GM12872 (cell line): ENCODE data around the gene CLEC2D.

Experiments
- CTCF ChIP-seq: IDR thresholded peaks from 3 replicates; pipeline ENCODE4 v1.5.1; 2011; ENCODE audit warnings: low read depth, mild to moderate bottlenecking, low read length, moderate library complexity; ENCODE audit not compliant: insufficient read depth

Gene CLEC2D

GRCh38 chr12:9687228-9687627 is 17.7 kb downstream of the CLEC2D start:
- no peak for TF ChIP-seq CTCF

- no peak for TF ChIP-seq CTCF
Measured at GRCh38 chr12:9692909-9693308, 23.4 kb downstream of the CLEC2D start.

GRCh38 chr12:9694241-9694640 is 24.7 kb downstream of the CLEC2D start:
- no peak for TF ChIP-seq CTCF

GRCh38 chr12:9697619-9698018 is 28.1 kb downstream of the CLEC2D start:
- TF ChIP-seq CTCF = no peak

- TF ChIP-seq CTCF = no peak
Measured at GRCh38 chr12:9698681-9699080, 29.2 kb downstream of the CLEC2D start.

GRCh38 chr12:9699269-9699897 is 29.9 kb downstream of the CLEC2D start:
- TF ChIP-seq CTCF = no peak

- no peak for TF ChIP-seq CTCF
Measured at GRCh38 chr12:9699898-9700605, 30.5 kb downstream of the CLEC2D start.
